ENCODE results near the gene IGFBP6.

The IGFBP6 gene

DNA sequence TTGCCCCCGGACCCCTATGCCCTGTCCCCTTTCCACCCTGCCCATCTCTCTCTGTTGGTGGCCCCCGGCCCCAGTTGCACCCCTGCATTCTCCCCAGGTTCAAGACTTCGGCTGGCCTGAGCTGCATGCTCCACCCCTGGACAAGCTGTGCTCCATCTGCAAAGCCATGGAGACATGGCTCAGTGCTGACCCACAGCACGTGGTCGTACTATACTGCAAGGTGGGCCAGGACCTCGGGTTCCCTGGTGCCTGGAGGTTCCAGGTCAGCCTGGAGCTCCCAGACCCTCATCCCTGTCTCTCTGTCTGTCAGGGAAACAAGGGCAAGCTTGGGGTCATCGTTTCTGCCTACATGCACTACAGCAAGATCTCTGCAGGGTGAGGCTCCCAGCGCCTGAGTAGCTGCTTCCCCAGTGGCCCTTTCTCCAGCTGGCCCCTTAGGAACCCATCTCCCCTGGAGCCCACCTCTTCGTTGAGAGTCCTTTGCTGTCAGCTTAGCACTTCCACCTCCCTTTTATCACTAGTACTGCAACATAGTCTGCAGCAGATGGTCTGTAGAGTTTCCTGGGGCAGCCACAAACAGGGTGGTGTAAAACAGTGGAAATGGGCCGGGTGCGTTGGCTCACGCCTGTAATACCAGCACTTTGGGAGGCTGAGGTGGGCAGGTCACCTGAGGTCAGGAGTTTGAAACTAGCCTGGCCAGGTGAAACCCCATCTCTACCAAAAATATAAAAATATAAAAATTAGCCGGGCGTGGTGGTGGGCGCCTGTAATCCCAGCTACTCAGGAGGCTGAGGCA, 41.8 kb upstream of the IGFBP6 start:
- TF ChIP-seq, protein P1, sequence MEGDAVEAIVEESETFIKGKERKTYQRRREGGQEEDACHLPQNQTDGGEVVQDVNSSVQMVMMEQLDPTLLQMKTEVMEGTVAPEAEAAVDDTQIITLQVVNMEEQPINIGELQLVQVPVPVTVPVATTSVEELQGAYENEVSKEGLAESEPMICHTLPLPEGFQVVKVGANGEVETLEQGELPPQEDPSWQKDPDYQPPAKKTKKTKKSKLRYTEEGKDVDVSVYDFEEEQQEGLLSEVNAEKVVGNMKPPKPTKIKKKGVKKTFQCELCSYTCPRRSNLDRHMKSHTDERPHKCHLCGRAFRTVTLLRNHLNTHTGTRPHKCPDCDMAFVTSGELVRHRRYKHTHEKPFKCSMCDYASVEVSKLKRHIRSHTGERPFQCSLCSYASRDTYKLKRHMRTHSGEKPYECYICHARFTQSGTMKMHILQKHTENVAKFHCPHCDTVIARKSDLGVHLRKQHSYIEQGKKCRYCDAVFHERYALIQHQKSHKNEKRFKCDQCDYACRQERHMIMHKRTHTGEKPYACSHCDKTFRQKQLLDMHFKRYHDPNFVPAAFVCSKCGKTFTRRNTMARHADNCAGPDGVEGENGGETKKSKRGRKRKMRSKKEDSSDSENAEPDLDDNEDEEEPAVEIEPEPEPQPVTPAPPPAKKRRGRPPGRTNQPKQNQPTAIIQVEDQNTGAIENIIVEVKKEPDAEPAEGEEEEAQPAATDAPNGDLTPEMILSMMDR (IDR thresholded peaks at IDR 0.05; ENCODE audit: insufficient read depth, low read length, poor library complexity, severe bottlenecking), result no peak

DNA sequence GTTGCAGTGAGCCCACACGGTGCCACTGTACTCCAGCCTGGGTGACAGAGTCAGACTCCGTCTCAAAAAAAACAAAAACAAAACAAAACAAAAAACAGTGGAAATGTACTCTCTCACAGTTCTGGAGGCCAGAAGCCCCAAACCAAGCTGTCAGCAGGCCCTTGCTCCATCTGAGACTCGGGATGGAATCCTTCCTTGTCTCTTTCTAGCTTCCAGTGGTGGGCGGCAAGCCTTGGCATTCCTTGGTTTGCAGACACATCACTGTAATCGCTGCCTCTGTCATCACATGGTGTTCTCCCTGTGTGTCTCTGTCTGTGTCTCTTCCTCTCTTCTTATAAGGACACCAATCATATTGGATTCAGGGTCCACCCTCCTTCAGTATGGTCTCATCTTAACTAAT, 41.2 kb upstream of the IGFBP6 start:
- Histone ChIP-seq H3K27me3 (replicated peaks; ENCODE audit: control insufficient read depth, insufficient read depth, low read length) (no peaks in the 10 kb centered on the region; the same call in 1 of the 2 replicates), H3K36me3 (ENCODE audit: control insufficient read depth, insufficient read depth, low read length) (no peaks in the 10 kb centered on the region), H3K4me3 (replicated peaks; ENCODE audit: low read depth, low read length) (no peak overlapping the region)
- TF ChIP-seq, protein P1 (IDR thresholded peaks at IDR 0.05; ENCODE audit: insufficient read depth, low read length, poor library complexity, severe bottlenecking), result no peak
- DNase-seq (ENCODE audit: extremely low read depth, insufficient read length), result no peak

More for the DNA sequence above, 41.8 kb upstream of the IGFBP6 start:
- no peaks in the 10 kb centered on the region; the same call in 1 of the 2 replicates for H3K27me3 ChIP-seq (replicated peaks; ENCODE audit: control insufficient read depth, insufficient read depth, low read length)
- H3K36me3 ChIP-seq (ENCODE audit: control insufficient read depth, insufficient read depth, low read length), result no peaks in the 10 kb centered on the region
- no peak overlapping the region for H3K4me3 ChIP-seq (replicated peaks; ENCODE audit: low read depth, low read length)
- DNase-seq (ENCODE audit: extremely low read depth, insufficient read length), result no peak

DNA sequence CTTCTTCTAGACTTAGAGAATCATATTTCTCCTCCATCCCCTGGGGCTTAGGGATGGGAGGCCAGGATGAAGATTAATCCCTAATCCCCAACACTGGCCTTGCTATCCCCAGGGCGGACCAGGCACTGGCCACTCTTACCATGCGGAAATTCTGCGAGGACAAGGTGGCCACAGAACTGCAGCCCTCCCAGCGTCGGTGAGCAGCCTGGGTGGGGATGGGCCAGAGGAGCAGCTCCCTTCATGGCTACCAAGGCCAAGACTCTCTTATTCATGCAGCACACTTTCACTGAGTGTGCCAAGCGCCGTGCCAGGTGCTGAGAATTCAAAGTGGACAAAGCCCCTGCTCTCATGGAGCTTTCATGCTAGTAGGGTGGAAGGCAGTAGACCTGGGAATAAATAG, 40.6 kb upstream of the IGFBP6 start:
- H3K36me3 ChIP-seq (ENCODE audit: control insufficient read depth, insufficient read depth, low read length), result no peaks in the 10 kb centered on the region
- no peak overlapping the region for H3K4me3 ChIP-seq (replicated peaks; ENCODE audit: low read depth, low read length)
- DNase-seq (ENCODE audit: extremely low read depth, insufficient read length), result no peak
- TF ChIP-seq, protein P1 (IDR thresholded peaks at IDR 0.05; ENCODE audit: insufficient read depth, low read length, poor library complexity, severe bottlenecking), result no peak
- H3K27me3 ChIP-seq (replicated peaks; ENCODE audit: control insufficient read depth, insufficient read depth, low read length), result no peaks in the 10 kb centered on the region; the same call in 1 of the 2 replicates

DNA sequence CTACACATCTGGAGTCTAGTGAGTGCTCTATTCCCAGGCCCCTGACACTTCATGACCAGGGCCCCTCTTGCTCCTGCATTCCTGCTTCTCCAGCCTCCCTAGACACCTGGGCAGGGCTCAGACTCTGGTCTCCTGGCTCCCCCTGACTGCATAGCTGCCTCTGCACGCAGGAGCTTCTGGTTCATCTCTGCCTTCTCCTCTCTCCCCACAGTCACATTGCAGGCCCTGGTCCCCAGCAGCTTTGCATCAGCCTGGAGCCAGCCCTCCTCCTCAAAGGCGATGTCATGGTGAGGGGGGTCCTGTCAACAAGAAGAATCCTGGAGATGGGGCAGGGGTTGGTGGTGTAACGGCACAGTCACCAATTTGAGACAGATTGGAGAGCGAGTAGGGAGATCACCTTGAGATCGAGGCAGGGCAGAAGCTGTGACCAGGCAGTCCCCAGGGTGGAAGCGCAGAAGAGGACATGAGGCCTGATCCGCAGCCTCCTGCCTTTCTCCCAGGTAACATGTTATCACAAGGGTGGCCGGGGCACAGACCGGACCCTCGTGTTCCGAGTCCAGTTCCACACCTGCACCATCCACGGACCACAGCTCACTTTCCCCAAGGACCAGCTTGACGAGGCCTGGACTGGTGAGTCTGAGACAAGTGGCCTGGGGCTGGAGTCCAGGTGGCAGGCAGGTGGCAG, 39.5 kb upstream of the IGFBP6 start:
- Histone ChIP-seq H3K36me3 (ENCODE audit: control insufficient read depth, insufficient read depth, low read length) (no peaks in the 10 kb centered on the region; the same call in 1 of the 2 replicates), H3K27me3 (replicated peaks; ENCODE audit: control insufficient read depth, insufficient read depth, low read length) (no peaks in the 10 kb centered on the region; the same call in 1 of the 2 replicates), H3K4me3 (replicated peaks; ENCODE audit: low read depth, low read length) (no peak overlapping the region)
- no peak for DNase-seq (ENCODE audit: extremely low read depth, insufficient read length)
- TF ChIP-seq, protein P1 (IDR thresholded peaks at IDR 0.05; ENCODE audit: insufficient read depth, low read length, poor library complexity, severe bottlenecking), result no peak

DNA sequence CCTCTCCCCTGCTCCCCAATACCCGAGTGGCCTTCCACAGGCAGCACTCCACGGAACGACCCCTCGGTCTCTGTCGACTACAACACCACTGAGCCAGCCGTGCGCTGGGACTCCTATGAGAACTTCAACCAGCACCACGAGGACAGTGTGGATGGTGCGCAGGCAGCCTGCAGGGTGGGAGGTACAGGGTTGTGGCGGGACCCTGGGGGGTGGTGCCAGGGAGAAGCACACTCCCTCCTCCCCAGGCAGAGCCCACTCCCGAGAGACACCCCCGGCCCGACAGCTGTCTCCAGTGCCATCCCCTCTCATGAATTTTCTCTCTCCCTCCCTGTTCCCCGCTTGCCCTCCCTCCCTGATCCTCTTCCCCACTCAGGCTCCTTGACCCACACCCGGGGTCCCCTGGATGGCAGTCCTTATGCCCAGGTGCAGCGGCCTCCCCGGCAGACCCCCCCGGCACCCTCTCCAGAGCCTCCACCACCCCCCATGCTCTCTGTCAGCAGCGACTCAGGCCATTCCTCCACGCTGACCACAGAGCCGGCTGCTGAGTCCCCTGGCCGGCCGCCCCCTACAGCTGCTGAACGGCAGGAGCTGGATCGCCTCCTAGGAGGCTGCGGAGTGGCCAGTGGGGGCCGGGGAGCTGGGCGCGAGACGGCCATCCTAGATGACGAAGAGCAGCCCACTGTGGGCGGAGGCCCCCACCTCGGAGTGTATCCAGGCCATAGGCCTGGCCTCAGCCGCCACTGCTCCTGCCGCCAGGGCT, 38.6 kb upstream of the IGFBP6 start:
- Histone ChIP-seq H3K4me3 (replicated peaks; ENCODE audit: low read depth, low read length) (no peak overlapping the region), H3K27me3 (replicated peaks; ENCODE audit: control insufficient read depth, insufficient read depth, low read length) (no peaks in the 10 kb centered on the region; the same call in 1 of the 2 replicates), H3K36me3 (ENCODE audit: control insufficient read depth, insufficient read depth, low read length) (no peaks in the 10 kb centered on the region; the same call in none of the 2 replicates)
- TF ChIP-seq, protein P1 (IDR thresholded peaks at IDR 0.05; ENCODE audit: insufficient read depth, low read length, poor library complexity, severe bottlenecking), result no peak
- no peak for DNase-seq (ENCODE audit: extremely low read depth, insufficient read length)

All from GM06990 (cell line).